Suppressor macrophage treated with lipopolysaccharide for 4 hours (primary cell): ENCODE measurements around the gene PRKCB.

Source experiments
- DNase-seq: peaks from one replicate; pipeline ENCODE4 v3.0.0-alpha.2; 2020

The PRKCB gene

DNA sequence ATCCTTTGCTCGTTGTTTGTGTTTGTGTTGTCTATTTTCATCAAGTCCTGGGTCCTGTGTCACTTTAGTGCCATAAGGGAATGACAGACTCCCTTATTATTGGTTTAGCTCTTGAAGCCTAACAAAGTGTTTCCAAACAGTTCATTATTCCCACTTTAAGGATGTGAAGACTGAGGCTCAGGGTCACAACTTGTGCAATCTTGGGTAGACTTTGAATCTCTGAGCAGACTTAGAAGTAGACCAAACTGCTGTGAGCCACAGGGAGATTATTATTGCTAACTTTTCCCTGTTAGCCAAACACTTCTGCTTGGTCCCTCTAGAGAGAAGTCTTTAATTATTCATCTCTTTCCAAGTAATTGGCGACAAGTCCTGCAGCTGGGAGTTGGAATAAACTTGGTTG lies 31.8 kb downstream of the PRKCB start:
- no peak for DNase-seq

DNA sequence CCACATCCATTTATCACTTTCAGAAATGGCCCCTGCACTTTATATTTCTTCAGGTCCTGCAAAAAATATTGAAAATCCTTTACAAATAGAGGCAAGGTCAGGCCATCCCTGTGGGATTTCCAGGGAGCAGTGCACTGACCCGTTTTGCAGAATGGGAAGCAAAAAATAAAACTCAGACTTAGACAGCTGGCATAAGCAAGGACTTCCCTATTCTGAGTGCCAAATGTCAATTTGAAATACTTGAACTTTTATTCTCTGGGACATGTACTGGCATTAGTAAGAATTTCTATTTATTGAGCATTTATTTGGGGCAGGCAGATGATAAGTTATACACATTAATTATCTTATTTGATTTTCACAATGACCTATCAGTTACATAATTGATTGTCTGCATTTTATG lies 32.4 kb downstream of the PRKCB start:
- DNase-seq = peak; percentile 45

DNA sequence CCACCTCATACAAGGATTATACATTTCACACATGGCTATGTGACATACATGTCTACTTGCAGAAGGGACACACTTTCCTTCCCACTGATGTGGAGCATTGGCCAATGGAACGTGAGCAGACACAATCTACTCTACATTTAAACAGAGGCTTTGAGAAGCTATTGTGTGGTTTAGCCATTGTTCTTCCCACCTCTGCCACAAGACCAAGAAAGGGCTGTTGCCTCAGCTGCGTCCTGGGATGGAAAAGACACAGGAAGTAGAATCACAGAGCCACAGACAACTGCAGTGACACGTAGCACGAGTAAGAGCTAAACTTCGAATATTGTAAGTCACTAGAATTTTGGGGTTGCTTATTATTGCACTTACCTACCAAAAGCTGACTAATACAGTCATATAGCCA lies 33.3 kb downstream of the PRKCB start:
- peak; percentile 44 for DNase-seq

DNA sequence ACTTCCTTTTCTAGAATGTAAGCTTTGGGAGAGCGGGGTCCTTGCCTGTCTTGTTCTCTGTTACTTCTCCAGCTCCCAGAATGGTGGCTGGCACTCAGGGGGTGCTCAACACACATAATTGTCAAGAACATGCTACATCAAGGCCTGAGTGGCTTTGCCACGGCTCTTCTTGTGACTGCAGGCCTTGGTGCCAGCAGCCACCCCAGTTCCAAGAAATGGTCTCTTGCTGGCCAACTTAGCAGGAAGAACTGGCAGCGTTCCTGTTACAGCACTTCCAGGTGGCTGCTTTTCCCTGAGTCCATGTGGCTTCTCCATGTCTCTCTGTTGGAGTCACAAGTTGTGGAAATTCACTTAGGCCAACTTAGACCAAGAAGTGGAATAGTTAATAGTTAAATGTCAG lies 36.1 kb downstream of the PRKCB start:
- no peak for DNase-seq

DNA sequence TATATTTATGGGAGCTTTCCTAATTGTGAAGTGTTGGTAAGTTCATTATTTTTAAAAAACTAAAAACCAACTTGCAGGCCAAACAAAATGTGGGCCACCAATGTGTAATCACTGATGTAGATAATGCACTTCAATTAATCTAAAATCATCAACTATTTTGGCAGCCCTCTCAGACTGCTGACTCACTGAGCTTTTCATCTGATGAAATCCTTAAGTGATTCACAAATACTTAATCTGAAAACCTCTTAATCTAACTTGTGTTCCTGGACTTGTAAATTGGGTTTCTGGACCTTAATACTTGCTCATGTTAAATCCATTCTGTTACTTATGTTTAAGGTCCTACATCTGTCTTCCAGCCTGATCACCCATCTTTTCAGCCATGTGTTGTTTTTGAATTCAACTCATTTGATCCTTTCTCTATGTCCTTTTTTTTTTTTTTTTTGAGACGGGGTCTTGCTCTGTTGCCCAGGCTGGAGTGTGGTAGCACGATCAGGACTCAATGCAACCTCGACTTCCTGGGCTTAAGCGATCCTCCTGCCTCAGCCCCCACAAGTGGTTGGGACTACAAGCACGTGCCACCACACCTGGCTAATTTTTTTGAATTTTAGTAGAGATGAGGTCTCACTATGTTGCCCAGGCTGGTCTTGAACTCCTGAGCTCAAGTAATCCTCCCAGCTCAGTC lies 39.0 kb downstream of the PRKCB start:
- peak; percentile 49 for DNase-seq

DNA sequence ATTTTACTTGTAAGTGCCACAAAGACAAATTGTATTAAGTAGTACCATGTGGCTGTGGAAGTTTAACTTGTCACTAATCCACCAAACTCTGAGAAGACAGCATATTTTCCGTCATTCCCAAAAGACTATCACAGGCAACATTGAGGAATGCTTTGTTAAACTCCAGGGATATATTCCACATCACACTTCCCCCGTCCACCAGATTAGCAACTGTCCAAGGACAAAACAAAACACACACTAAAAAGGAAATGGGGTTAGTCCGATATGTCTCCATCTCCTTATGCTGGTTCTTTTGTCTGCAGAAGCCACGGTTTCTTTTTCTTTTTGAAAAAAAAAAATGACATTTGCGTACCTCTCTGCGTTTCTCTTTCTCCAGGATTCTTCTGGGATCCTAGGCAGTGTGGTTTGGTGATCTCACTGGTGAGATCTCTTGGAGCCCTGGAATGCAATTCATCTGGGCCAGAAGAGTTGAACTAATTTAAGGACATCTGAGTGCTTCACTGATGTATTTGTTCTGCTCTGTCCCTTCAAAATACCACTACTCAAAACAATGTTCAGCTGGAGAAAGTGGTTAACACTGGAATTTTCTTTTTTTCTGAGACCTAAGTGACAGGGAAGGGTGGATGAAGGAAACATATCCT lies 40.6 kb downstream of the PRKCB start:
- peak; percentile 24 for DNase-seq

DNA sequence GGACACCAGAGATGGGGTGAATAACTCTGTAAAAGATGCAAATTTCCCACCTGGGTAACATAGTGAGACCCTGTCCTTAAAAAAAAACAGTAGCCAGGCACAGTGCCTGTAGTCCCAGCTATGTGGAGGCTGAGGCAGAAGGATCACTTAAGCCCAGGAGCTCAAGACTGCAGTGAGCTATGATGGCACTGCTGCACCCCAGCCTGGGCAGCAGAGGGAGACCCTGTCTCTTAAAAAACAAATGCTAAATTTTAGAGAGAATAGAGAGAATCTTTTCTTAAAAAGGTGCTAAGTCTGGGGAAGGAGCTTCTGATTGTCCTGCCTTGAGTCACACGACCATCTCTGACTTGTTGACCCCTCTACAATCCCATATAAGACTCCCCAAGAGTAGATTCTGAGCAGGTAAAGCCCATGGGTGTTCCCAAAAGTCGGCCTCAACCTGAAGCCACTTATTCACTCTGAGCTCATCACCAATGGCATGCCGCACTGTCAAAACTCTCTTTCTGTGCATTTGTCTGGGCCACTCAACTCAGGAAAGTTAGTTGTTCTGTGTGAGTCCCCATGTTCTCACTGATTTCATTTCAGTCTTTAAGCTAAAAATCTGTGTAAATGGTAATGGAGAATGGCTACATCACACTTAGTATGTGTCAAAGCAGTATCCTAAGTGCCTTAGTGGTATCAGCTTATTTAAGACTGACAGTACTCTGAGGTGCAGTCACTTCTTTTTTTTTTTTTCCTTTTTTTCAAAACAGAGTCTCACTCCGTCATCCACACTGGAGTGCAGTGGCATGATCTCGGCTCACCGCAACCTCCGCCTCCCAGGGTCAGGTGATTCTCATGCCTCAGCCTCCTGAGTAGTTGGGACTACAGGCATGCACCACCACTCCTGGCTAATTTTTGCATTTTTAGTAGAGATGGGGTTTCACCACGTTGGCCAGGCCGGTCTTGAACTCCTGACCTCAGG lies 41.6 kb downstream of the PRKCB start:
- no peak for DNase-seq

DNA sequence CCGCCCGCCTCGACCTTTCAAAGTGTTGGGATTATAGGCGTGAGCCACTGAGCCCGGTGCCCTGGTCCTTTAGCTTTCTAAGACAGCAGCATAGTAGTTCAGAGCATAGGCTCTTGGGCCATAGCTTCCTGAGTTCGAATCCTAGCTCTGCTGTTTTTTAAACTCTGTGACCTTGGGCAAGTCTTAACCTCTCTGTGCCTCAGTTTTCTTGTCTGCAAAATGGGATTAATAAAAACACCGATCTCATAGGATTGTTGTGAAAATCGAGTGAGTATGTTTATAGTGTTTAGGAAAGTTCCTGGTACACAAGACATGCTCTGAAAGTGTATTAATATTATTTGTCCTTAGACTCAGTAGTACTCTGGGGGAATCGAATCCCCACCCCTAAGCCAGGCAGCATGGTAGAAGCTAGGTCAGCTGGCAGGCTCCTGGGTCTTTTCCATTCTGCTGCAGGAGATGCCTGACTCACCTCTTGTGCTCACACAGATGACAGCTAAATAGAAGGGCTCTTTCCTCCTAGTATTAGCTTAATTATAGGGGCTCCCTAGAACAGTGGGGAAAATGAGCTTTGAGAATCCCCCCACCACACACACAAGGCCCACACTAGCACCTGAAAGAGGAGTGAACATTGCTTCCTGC lies 44.1 kb downstream of the PRKCB start:
- DNase-seq = no peak

DNA sequence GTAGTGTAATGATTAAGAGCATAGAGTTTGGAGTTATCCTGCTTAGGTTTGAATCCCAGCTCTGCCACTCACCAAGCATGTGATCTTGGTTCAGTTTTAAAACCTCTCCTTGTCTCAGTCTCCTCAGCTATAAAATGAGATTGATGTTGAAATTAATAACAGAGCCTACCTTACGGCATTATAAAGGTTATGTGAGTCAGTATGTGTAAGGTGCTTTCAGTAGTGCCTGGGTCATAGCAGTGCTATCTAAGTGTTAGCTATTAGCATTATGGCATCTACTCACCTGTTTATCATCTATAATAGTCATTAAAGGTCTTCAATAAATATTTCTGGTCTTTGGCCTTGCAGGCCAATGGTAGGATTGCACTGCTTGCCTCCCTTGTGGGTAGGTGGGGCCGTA lies 53.4 kb downstream of the PRKCB start:
- DNase-seq = no peak

DNA sequence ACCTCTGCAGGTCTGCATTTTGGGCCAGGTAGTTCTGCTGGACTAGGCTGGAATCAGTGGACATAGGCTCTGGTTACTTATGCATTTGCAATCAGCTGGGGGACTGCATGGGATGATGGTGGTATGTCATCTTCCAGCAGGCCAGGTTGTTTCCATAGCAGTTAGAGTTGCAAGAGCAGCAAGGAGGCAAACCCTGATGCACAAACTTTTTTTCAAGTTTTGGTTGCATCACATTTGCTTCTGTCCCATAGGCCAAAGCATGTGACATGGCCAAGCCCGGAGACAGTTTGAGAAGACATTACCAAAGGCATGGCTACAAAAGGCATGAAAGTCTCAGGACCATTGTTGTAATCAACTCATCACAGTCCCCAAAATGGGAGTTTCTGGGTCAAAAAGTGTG lies 58.2 kb downstream of the PRKCB start:
- no peak for DNase-seq

DNA sequence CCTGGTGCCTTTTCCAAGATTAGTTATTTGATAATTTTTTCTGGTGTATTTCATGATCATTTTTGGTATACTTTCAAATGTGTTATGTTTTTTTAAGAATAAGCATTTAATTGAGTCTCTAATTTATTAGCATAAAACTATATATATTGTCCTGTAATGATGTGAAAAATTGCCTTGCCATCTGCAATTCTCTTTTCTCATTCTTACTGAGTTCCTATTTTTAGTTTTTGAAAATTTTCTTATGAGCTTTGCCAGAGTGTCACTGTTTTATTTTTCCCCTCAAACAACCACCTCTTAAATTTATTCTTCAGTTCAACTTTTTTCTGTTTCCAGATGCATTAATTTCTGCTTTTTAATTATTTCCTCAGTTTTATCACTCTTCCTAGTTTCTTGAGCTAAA lies 59.3 kb downstream of the PRKCB start:
- DNase-seq = no peak

DNA sequence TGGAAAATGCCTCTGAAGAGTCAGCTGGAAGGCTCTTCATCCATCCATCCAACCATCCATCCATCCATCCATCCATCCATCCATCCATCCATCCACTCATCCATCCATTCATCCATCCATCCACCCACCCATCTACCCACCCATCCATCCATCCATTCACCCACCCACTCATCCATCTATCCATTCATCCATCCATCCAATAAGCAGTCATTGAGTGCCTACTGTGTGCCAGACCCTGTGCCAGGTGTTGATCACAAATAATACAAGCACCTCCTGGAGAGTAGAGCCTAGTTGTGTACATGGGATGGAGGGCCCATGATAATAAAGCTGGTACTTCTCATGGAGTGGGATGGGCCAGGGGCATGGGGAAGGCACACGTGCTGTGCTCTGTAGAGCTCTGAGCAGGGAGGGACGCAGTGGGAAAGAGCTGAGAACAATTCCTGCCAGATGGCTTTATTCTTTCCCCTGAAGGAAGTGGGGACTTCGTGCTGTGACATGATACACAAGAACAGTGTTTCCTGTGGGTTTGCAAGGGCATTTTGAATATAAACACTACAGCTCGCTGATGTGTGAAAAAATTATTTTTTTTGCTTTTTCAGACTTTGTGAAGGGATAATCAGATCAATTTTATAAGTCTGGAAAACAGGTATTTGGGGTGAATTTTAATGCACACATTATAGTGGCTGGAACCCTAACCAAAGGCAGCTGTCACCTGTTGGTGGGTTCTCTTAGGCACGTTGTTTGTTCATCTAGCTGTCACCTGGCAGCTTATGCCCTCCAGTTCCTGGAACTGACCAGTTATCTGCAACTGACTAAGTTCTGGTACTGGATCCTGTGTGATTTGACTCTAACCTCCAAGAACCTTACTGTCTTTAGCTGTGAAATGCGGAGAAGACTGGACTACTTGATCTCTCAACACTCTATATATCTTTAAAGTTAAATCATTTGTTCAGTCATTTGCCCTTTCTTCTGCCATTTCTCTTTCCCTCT lies 61.3 kb downstream of the PRKCB start:
- no peak for DNase-seq

DNA sequence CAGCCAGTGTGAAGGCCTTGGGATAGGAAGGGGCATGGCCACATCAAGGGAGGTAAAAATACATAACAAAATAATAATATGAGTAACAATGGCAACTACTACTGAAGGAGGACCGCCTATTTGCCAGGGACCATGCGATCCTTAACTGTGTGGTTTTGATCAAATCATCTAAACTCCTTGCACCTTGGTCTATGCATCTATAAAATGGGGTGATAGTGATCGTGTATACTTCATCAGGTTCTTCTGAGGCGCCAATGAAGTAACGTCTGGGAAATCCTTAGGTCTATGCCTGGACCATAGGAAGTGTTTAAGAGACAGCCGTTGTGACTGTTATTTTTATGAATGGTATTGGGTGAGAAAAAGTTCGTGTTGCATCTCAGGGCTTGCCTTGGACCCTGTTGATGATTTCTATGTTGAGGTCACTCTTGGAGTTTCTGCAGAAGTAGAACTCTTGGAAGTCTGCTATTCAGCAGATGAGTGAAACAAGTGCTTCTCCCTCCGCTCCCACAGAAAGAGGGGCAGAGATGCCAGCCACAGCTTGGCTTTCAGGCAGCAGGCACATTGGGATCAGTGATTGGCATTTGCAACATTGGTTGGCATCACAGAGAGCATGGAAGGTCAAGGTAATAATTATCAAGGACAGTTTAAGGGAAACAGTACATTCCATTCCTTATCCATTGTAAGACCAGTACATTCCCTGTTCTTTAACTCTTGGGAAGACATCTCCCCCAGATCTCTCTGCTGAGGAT lies 63.1 kb downstream of the PRKCB start:
- no peak for DNase-seq

DNA sequence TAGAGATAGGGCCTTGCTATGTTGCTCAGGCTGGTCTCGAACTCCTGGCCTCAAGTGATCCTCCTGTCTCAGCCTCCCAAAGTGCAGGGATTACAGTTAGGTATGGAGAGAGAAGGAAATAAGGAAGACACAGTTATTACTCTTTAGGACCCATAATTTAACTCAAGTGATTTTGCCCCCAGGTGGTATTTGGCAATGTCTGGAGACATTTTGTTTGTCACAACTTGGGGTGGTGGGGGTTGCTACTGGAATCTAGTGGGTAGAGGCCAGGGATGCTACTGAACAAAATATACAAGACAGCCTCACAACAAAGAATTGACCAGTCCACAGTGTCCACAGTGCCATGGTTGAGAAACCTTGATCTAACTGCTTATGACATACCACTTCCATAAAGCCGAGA lies 64.1 kb downstream of the PRKCB start:
- DNase-seq = no peak

DNA sequence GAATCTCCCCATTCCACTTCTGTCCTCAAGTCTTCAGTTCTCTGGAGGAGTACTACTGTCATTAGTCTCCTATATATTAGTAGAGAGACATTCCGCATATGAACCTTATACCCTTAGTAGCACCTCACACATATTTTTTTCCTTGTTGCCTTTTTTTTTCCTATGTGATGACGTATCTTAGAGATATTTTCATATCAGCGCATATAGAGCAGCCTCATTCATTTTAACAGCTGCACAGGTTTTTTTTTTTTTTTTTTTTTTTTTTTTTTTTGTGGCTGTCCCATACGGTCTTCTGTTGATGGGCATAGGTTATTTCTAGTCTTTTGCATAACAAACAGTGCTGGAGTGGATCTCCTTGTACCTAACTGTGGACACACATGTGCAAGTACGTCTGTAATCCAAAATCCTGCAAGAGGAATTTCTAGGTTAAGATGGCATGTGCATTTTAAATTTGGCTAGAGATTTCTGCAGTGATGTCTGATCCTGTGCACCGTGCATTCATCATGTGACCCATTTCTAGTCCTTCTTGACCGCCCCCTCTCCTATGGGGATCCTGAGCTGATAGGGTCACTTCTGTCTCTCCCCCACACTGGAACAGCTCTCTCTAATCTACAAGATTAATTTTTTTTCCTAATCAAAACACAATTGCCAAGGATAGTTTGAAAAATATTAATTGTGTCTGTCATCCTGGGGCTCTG lies 64.8 kb downstream of the PRKCB start:
- DNase-seq = no peak

DNA sequence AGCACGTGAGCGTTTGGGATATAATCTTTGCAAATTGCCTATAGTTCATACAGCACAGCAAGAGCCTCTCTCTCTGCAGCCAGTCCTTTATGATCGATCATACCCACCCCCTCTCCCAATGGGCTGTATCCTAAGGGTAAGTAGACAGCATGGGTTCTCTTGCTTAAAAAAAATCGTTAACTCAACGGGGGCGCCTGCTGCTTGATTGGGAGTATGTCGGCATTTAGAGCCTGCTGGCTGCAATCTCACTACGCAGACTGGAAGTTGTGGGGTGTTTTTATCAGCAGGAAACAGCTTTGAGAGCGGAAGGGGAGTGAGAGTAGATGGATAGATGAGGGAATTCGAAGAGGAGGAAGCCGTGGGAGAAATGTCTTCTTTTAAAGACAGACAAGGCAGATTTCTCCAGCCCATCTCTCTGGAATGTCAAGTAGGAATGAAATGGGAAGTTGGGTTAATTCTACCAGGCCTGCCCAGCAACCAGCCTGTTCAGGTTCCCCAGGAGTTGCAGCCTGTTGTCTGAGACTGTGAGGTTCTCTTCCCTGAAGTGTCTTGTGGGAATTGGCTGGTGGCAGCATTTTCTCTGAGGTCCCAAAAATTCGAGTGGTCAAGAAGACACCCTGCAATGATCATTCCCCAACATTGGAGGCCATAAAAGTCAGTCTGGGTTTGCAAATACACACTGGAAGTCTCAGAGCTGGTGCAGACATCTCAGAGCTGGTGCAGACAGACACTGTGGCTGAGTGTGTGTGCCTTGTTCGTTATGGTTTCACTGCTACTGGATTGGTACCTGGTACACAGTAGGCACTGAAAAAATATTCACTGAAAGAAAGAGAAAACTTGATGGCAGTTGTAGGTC lies 65.6 kb downstream of the PRKCB start:
- no peak for DNase-seq

DNA sequence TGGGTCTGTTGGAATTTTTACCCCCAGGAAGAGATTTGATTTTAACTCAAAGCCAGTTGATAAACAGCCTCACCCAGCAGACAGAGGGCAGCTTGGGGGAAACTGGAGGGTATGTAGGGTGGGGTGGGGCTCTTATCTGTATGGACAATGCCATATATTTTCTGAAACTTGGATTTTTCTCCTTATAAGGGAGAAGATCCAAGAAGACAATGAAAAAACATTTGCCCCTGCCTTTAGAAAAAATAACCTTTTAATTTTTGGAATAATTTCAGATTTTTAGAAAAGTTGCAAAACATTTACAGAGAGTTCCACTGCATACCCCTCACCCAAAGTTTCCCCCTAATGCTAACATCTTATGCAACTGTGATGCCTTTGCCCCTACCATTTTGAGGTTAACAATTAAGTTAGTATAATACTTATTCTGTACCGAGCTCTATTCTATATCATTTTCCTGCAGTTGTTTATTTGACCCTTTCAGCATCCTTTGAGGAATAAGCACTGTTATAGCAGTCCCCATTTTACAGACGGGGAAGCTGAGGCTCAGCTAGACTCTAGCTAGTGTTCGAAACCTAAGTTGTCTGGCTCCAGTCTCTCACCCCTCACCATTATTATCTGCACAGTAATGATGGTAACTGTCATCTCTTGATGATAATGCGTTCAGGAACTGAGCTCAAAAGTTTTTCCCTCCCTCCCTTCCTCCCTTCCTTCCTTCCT lies 66.4 kb downstream of the PRKCB start:
- DNase-seq = no peak

DNA sequence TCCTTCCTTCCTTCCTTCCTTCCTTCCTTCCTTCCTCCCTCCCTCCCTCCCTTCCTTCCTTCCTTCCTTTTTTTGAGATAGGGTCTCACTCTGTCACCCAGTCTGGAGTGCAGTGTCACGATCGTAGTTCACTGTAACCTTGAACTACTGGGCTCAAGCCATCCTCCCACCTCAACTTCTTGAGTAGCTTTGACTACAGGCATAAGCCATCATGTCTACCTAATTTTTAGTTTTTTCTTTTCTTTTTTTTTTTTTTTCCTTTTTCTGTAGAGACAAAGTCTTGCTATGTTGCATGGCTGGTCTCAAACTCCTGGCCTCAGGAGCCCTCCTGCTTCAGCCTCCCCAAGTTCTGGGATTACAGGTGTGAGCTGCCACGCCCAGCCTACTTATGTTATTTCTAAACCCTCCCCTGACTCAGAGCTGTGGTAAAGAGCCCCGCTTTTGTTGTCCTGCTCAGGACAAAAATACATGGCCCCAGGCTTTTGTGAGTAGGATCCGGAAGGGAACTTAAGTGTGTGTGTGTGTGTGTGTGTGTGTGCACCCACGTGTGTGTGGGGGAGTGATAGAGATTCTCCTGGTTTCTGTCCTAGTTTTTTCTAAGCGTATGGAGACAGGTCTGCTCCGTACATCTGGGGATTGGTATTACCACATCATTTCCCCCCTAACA lies 67.1 kb downstream of the PRKCB start:
- no peak for DNase-seq
